Testis (tissue), 3 donors: ENCODE data around the gene RNF125. TPM values are rescaled to one million over a fixed set of nuclear protein-coding genes. Genes with fewer than 3 reads are reported as not detected.

ENCODE experiments used
- DNase-seq: peaks from one replicate; pipeline ENCODE4 v3.0.0-alpha.2; 2019
- H3K27ac ChIP-seq, 2 donors: fragments of 200-600 bp; sonication (generic); one replicate each; pipeline ENCODE4 v1.5.1; 2019
- H3K27me3 ChIP-seq: fragments of 200-600 bp; sonication (generic); one replicate; pipeline ENCODE4 v1.5.1; 2019
- H3K36me3 ChIP-seq: fragments of 200-600 bp; sonication (generic); one replicate; pipeline ENCODE4 v1.5.1; 2017; ENCODE audit warnings: low read depth; ENCODE audit errors: missing control alignments
- H3K4me1 ChIP-seq: fragments of 200-600 bp; sonication (generic); one replicate; pipeline ENCODE4 v1.5.1; 2019
- H3K4me3 ChIP-seq, 2 donors: fragments of 200-600 bp; sonication (generic); one replicate each; pipeline ENCODE4 v1.5.1; 2017 to 2019
- H3K9me3 ChIP-seq: fragments of 200-600 bp; sonication (generic); one replicate; pipeline ENCODE4 v1.5.1; 2017
- CTCF ChIP-seq, 3 experiments: fragments of 450-650 bp in 2 of 3; fragments of 200-600 bp in 1 of 3; sonication (generic) in 1 of 3; IDR thresholded peaks; one replicate each; pipeline ENCODE4 v1.5.1; 2016 to 2019; ENCODE audit warnings: antibody characterized with exemption in 3 of 3, mild to moderate bottlenecking in 2 of 3, moderate library complexity in 1 of 3
- POLR2A ChIP-seq: fragments of 450-650 bp; IDR thresholded peaks from one replicate; pipeline ENCODE4 v1.6.1; 2017; ENCODE audit warnings: antibody characterized with exemption, mild to moderate bottlenecking, moderate library complexity
- WGBS, 2 donors: methylation state at CpG; one replicate each; pipeline ENCODE4 v1.1.5; 2018; 5-methylcytosine and 5-hydroxymethylcytosine counted together
- intact Hi-C: fragments of 100-400 bp; cut with DNase I; formaldehyde crosslinking; loops from one replicate; pipeline ENCODE4 v1.15.1; 2023; ENCODE audit warnings: low total_unique reads
- polyA plus RNA-seq: library from polyadenylated mRNA; stranded (reverse); fragments of 350-450 nt; fragmentation: Illumina TruSeq; extraction: RNeasy Lipid Tissue Mini Kit (QIAGEN cat#74804); gene quantifications from one replicate; pipeline ENCODE4 v1.2.3, GENCODE V29; 2014; ENCODE audit warnings: low read depth, low replicate concordance; ENCODE audit not compliant: insufficient read depth
- total RNA-seq, 2 donors: library from RNA; depleted of rRNA; stranded (reverse); fragments of >200 nt; gene quantifications; one replicate each; pipeline ENCODE4 v1.2.3, GENCODE V29; 2016

The RNF125 gene
- total and polyA plus RNA-seq, 3 donors from 2014 or later: 1.9 to 9.1 (median 2.0) TPM

DNA sequence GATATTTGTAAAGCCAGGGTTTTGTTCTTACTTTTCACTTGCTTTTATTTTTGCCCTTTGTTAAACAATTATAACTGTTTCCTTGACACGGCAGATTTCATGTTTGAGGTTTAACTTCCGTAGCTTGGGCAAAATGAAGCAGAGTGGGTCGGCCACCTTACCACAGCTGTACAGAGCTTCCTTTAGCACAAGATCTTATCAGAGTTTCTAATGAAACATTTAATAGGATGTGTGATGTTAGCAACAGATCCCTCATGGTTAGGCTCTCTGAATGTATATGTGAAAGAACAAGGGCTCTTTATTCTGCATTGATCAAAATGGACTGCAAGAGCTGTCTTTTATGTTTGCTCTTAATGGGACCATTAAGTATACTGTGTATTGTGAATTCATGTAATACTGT lies 22.3 kb downstream of the RNF125 start:
- Histone ChIP-seq H3K4me1 (no peaks in the 10 kb centered on the region), H3K36me3 (no peaks in the 10 kb centered on the region), H3K9me3 (no peaks in the 10 kb centered on the region), H3K4me3 (no peak overlapping the region), H3K27ac (no peak overlapping the region), H3K27me3 (no peaks in the 10 kb centered on the region)
- intact Hi-C loops: no loop called here
- no peak for DNase-seq
- TF ChIP-seq CTCF (IDR thresholded peaks at IDR 0.05): no peak
- TF ChIP-seq POLR2A: no peak
- 53 to 60% methylated on average over 3 of the region's 3 CpGs for WGBS, 2 donors

DNA sequence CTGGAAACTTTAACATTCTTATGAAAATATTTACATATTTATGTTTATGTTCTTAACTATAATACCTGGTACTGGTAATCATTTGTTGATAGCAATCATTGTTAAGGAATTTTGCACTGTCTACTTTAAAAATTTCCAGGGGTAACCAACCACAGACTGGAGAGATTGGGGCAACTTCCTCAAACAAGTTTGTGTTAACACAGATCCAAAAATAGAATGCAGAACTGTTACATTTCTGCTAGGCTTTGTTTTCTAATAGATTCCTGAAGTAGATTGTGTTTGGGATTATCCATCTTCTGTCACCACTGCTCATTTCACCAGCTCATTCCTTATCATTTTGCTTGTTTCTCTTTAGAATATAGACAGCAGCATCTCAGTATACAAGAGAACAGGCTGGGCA lies 23.7 kb downstream of the RNF125 start:
- H3K27me3 ChIP-seq: no peaks in the 10 kb centered on the region
- no peak overlapping the region for H3K27ac ChIP-seq
- H3K9me3 ChIP-seq: no peaks in the 10 kb centered on the region
- TF ChIP-seq POLR2A (no peak), CTCF (IDR thresholded peaks at IDR 0.05) (no peak)
- no peak for DNase-seq
- intact Hi-C loops: no loop called here
- H3K36me3 ChIP-seq: no peaks in the 10 kb centered on the region
- no peak overlapping the region for H3K4me3 ChIP-seq
- no peaks in the 10 kb centered on the region for H3K4me1 ChIP-seq

GRCh38 chr18:32048507-32049091 lies 30.0 kb downstream of the RNF125 start:
- DNase-seq: peak; percentile 34
- WGBS, 2 donors: 57 to 70% methylated on average over 2 to 4 of the region's 4 CpGs
- Histone ChIP-seq H3K27me3 (no peaks in the 10 kb centered on the region), H3K36me3 (no peaks in the 10 kb centered on the region), H3K4me1 (no peaks in the 10 kb centered on the region), H3K4me3 (no peak overlapping the region), H3K27ac (no peak overlapping the region), H3K9me3 (no peaks in the 10 kb centered on the region)
- intact Hi-C loops: no loop called here
- TF ChIP-seq CTCF (IDR thresholded peaks at IDR 0.05): no peak
- no peak for TF ChIP-seq POLR2A

DNA sequence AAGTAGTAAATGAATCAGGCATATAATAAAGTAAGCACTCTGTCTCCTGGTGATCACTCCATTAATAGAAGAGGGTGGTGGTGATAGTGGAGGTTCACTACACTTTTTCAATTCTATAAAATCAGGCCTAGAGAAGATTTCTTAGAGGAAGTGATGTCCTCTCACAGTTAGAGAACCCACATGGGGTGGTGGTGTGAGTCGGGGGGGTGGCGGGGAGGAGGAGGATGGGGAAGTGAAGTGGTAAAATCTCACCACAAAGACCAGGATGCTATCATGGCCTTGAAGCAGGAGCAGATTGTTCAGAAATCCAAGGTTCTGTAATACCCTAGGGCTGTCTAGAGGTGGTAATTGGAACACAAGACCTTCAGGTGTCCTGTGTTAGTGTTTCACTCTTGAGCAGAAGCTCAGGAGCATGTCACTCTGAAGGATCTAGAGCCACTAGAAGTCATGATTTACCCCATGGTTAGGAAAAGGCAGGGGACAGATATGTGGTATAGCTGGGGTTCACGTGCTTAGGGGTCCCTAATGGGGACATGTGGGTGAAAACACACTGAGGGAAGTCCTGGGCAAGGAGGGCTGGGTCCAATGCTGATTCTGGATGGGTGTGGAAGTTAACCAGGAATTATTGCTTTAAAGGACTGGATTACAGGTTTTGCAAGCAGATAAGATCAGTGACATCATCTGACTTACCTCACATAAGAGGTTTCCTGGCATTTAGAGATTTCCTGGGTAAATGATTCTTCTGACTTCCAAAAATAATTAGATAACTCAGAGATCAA lies 31.0 kb downstream of the RNF125 start:
- intact Hi-C loops: no loop called here
- H3K4me3 ChIP-seq: no peak overlapping the region
- H3K9me3 ChIP-seq: no peaks in the 10 kb centered on the region
- WGBS, 2 donors: 87 to 91% methylated on average over 3 of the region's 3 CpGs
- H3K36me3 ChIP-seq: no peaks in the 10 kb centered on the region
- H3K4me1 ChIP-seq: no peaks in the 10 kb centered on the region
- H3K27me3 ChIP-seq: no peaks in the 10 kb centered on the region
- no peak for DNase-seq
- H3K27ac ChIP-seq: no peak overlapping the region
- no peak for TF ChIP-seq POLR2A
- no peak for TF ChIP-seq CTCF (IDR thresholded peaks at IDR 0.05)
